HG03060 (cell line): ENCODE measurements around the gene RND2.
"Not testable (repeated sequence)": the region's sequence is repeated elsewhere in the genome, so short reads cannot be mapped to it uniquely, and the experiment has no call there.

Experiments used
- ATAC-seq: cut with Tn5 transposase; IDR thresholded peaks from one replicate; pipeline ENCODE4 v1.9.1; 2021; ENCODE audit warnings: low read depth, moderate number of reproducible peaks; ENCODE audit not compliant: unreplicated experiment

Gene RND2

GRCh38 chr17:43024407-43025289 lies at the start of gene RND2:
Gene RND2, plus strand, starts transcription at chr17:43025231. Its CDS starts 117 bp downstream, at chr17:43025348.
- ATAC-seq: no peak

- no peak for ATAC-seq
These were observed 49.8 kb upstream of the RND2 start for GRCh38 chr17:42975265-42975664.

- ATAC-seq: not testable (repeated sequence)
These were observed 49.3 kb upstream of the RND2 start for GRCh38 chr17:42975701-42976100.

- ATAC-seq: no peak
These were observed 45.3 kb upstream of the RND2 start, which contains the start of gene PTGES3L for GRCh38 chr17:42979511-42980273. Gene PTGES3L, minus strand, starts transcription at chr17:42980080. Its CDS starts 27 bp downstream, at chr17:42980053.

- peak; percentile 45 for ATAC-seq
These were observed 44.7 kb upstream of the RND2 start, which contains the start of gene RUNDC1 for GRCh38 chr17:42980274-42980765. Gene RUNDC1, plus strand, starts transcription at chr17:42980565. Its CDS starts 12 bp downstream, at chr17:42980577.

GRCh38 chr17:42980766-42981397 lies 44.1 kb upstream of the RND2 start:
- no peak for ATAC-seq

GRCh38 chr17:42982266-42982665 lies 42.8 kb upstream of the RND2 start:
- ATAC-seq: no peak

- no peak for ATAC-seq
These were observed 39.8 kb upstream of the RND2 start for GRCh38 chr17:42985225-42985624.

GRCh38 chr17:42989141-42989540 lies 35.9 kb upstream of the RND2 start:
- no peak for ATAC-seq

- no peak for ATAC-seq
These were observed 35.0 kb upstream of the RND2 start for GRCh38 chr17:42989726-42990652.

- ATAC-seq: no peak
These were observed 33.6 kb upstream of the RND2 start for GRCh38 chr17:42991471-42991870.

GRCh38 chr17:42992872-42993271 lies 32.2 kb upstream of the RND2 start:
- no peak for ATAC-seq

- ATAC-seq: not testable (repeated sequence)
These were observed 31.1 kb upstream of the RND2 start for GRCh38 chr17:42993913-42994312.

- ATAC-seq: no peak
These were observed 27.5 kb upstream of the RND2 start for GRCh38 chr17:42997390-42997983.

GRCh38 chr17:42997984-42998938 lies 26.8 kb upstream of the RND2 start, which contains the start of gene RPL27:
Gene RPL27, plus strand, starts transcription at chr17:42998419. Its CDS starts 332 bp downstream, at chr17:42998751.
- ATAC-seq: peak; percentile 90

GRCh38 chr17:42999003-42999525 lies 26.0 kb upstream of the RND2 start:
- ATAC-seq: no peak

GRCh38 chr17:43000894-43001293 lies 24.1 kb upstream of the RND2 start:
- not testable (repeated sequence) for ATAC-seq
